Stimulated activated CD4-positive, alpha-beta T cell treated with anti-CD3 and anti-CD28 coated beads, Interleukin-1b, Interleukin-23, amount 100 ng/mL, for 24 hours (primary cell): ENCODE results near the gene EFNB1.
A peak's percentile ranks its signal among the peaks of the same experiment; 100 is the strongest.

Experiments used
- DNase-seq, 4 experiments: peaks; one replicate each; pipeline ENCODE4 v3.0.0-alpha.2; 2020; ENCODE audit warnings: low read depth in 4 of 4, low spot score in 1 of 4

EFNB1 gene

GRCh38 chrX:68827256-68827655 lies 1.6 kb upstream of the EFNB1 start:
- DNase-seq, result no peak

- peak; percentile 56 to 67 (median 60) for DNase-seq
Measured at GRCh38 chrX:68827848-68828624, 785 bp upstream of the EFNB1 start.

GRCh38 chrX:68829582-68830418 lies 979 bp downstream of the EFNB1 start:
- DNase-seq, result no peak

- no peak for DNase-seq
Measured at GRCh38 chrX:68830419-68831404, 1.9 kb downstream of the EFNB1 start.

GRCh38 chrX:68831405-68832100 lies 2.7 kb downstream of the EFNB1 start:
- no peak for DNase-seq

GRCh38 chrX:68832101-68832416 lies 3.2 kb downstream of the EFNB1 start:
- DNase-seq, result no peak

- DNase-seq, result no peak
Measured at GRCh38 chrX:68832516-68833447, 4.0 kb downstream of the EFNB1 start.

GRCh38 chrX:68833448-68833805 lies 4.6 kb downstream of the EFNB1 start:
- no peak for DNase-seq

- no peak for DNase-seq
Measured at GRCh38 chrX:68833855-68834331, 5.1 kb downstream of the EFNB1 start.

GRCh38 chrX:68834371-68835103 lies 5.7 kb downstream of the EFNB1 start:
- no peak for DNase-seq

- DNase-seq, result no peak
Measured at GRCh38 chrX:68835104-68835442, 6.3 kb downstream of the EFNB1 start.

GRCh38 chrX:68835468-68835867 lies 6.6 kb downstream of the EFNB1 start:
- no peak for DNase-seq

GRCh38 chrX:68837119-68837518 lies 8.3 kb downstream of the EFNB1 start:
- DNase-seq, result no peak

GRCh38 chrX:68838571-68838910 lies 9.7 kb downstream of the EFNB1 start:
- DNase-seq, result no peak

- no peak for DNase-seq
Measured at GRCh38 chrX:68839771-68840170, 10.9 kb downstream of the EFNB1 start.

GRCh38 chrX:68840256-68840655 lies 11.4 kb downstream of the EFNB1 start:
- DNase-seq, result no peak

- no peak for DNase-seq
Measured at GRCh38 chrX:68841251-68842049, 12.6 kb downstream of the EFNB1 start.

GRCh38 chrX:68842351-68842750 lies 13.5 kb downstream of the EFNB1 start:
- DNase-seq, result no peak
